Measurements from ENCODE around the gene PYGL.
A peak's percentile ranks its signal among the peaks of the same experiment; 100 is the strongest.
"Not testable (repeated sequence)": the region's sequence is repeated elsewhere in the genome, so short reads cannot be mapped to it uniquely, and the experiment has no call there.

PYGL gene

GRCh38 chr14:50943943-50944646 is at the start of gene PYGL:
PYGL (minus strand) TSS chr14:50944483; CDS start chr14:50944403, 80 bp downstream.
- peak; percentile 30 for DNase-seq

GRCh38 chr14:50985859-50986331 is 41.6 kb upstream of the PYGL start:
- no peak for DNase-seq

DNA sequence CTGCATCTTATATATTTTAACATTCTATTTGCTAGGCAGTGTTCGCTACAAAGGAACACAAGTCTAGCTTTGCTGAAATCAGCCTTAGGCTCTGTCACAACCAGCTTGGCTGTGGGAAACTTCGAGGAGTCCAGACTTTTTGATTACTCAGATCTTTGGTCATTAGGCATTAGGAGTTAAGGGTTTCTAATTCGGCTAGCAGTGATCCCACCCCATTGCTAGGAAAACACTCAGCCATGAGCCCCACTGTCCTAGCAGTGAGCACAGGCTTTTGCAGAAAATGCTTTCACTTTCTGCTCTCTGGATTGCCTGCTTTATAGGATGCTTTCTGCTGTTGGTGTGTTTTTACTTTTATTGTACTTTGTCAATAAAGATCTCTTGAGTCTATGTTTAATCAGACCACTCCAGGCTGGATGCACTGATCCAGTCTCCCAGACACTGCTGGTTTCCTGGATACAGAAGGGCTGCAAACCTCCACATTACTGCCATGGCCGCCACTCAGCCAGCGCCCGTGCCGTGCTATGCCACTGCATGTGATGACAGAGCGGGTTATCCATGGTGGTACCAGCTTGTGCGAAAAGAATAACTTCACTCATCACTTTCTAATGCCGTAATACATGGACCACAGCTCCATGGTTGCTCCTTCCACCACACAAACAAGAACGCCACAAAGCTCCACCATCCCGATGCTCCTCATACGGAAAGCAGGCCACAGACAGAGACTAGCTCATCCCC is 41.0 kb upstream of the PYGL start:
- no peak for DNase-seq

- DNase-seq = no peak
Measured at GRCh38 chr14:50984036-50984710, 39.9 kb upstream of the PYGL start.

DNA sequence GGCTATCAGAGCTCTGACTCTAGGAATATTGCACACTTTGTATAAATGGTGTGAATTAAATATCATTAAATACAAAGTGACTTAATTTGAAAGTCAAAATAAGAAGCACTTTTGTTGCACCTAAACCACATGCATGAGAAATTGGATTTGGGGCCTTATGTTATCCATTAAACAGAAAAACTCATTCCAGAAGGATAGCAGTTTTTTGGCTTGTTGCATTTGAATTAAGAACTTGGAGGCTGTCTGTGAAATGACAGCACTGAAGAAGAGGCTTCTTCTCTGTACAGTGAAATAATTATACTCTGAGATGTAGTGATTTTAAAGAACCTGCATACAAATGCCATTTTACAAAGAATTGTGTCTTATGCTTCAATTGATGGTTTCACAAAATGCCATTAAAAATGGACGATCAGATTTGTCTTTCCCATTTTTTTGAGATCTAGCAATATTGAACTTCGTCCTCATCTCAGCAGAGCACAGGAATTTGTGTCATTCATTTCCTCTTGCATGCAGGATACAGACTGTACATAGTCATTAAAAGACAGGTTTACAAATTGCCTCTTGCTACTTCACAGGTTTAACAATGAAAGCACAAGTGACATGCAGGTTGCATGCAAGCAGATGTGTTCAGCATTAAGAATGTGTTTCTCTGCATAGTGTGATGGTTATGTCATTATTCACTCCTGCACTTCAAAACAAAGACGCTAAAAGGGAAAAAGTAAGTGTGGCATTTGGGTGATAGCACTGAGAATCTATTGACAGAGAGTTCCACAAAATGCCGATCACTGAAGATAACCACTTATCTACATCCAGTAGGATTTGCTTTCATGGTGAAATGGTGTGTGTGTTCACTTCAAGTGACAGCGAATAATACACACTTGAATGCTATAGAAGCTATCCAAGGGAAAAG is 35.9 kb upstream of the PYGL start:
- DNase-seq = no peak

DNA sequence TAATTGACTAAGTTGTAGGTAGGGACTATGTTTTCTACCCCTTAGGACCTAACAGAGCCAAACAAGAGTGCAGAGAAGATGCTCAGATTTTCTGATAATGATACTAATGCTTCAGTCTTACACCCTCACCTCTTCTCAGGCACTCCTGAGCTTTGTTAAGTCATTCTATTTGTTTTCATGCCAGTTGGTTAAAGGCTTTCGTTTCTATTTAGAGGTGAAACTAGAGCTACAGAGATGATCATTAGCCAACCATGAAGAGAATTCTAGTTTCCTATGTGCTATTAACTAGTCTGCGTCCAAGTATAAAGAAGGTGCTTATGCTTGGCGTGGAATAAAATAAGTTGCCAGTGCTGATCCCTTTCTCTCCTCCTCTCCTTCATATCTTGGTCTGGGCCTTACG is 34.6 kb upstream of the PYGL start:
- DNase-seq = no peak

- no peak for DNase-seq
Measured at GRCh38 chr14:50978529-50978871, 34.2 kb upstream of the PYGL start.

DNA sequence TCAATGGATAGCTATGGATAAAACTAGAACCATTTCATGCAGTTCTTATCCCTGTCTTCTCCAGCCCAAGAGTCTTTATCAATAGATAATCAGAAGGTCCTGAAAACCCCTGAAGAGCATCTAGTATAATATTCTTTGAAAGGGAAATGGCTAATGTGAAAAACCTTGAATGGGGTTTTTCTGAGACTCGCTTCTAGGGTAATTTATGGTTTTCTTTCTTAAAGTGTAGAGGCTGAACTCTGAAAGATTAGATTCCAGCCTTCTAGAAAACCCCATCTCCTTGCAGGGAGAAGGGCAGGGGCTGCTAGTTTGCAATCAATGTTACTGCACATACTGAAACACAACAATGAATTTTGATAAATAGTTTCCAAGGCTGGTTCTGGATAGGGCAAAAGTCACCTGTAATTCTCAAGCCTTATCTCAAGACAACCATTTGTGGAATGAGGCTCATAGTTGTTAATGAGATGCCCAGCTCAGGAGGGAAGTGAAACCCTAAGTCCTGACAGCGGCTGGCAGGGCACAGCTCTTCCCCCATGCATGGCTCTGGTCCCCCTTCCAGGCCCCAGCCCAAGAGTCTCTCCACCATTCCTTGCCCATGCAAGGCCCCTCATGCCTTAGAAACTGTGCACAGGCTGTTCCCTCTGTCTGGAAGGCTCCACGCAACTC is 33.7 kb upstream of the PYGL start:
- no peak for DNase-seq

DNA sequence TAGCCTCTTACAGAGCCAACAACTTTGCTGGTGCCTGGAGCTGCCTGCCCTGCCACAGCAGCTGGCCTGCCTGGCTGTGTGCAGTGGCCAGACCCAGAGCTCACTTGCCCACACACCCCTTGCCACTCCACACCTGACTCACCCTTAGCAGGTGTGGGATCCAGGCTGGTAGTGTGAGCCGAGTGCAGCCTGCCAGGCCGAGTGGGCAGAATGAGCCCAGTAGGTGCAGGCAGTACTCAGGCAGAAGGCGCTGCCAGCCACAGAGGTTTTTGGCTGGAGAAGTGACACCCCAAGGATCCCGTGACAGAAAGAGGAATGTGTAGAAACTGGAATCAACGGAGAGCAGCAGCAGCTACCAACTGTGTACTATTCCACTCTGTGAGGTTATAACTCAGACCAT is 29.8 kb upstream of the PYGL start:
- DNase-seq = no peak

- DNase-seq = no peak
Measured at GRCh38 chr14:50972734-50973133, 28.5 kb upstream of the PYGL start.

GRCh38 chr14:50970886-50971781 is 26.9 kb upstream of the PYGL start:
- DNase-seq = no peak

DNA sequence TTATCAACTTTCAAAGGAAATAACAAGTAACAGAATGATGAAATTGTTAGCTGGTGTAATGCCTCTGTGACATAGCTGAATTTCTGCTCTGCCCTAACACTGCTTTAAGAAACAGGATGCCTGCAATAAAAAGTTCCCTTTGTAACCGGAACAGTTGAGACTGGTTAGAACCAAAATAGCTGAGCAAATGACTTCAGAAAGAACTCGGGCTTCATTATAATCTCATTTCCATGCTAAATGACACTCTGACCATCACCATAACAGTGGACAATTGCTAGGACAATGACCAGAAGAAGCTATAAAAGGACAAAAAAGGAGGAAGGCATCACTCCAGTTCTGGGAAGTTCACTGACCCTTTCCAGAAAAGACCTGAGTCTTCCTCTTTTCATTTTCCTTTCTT is 23.5 kb upstream of the PYGL start:
- DNase-seq = no peak

- DNase-seq = no peak
Measured at GRCh38 chr14:50967103-50967502, 22.8 kb upstream of the PYGL start.

- DNase-seq = no peak
Measured at GRCh38 chr14:50964683-50965390, 20.6 kb upstream of the PYGL start.

GRCh38 chr14:50963919-50964318 is 19.6 kb upstream of the PYGL start:
- DNase-seq = no peak

DNA sequence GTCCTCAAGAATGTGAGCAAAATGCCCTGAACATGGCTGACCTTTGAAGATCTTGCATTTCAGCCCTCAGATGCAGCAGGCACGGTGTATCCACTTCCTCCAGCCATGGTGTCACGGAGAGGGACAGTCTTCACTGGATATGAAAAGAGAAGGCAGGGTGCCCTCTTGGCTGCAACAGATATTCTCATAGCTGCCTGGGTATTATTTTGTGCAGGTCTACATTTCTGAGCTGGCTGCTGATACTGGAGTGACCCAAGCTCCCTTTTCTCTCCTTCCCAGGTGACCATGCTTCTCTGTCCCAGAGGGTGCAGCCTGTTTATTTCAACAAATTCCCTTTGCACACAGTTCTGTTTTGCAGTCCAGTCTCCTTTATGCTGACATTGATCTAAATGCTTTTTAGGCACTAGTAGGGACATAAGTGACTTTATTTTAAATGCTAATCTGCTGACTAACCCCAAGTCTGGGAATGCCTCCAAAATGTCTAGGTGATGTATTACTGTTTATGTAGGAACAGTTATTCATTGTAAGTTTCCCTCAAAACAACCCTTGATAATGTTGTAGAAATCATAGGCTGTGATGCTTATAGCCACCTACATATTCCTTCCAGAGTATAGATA is 17.4 kb upstream of the PYGL start:
- no peak for DNase-seq

- no peak for DNase-seq
Measured at GRCh38 chr14:50957296-50957695, 13.0 kb upstream of the PYGL start.

DNA sequence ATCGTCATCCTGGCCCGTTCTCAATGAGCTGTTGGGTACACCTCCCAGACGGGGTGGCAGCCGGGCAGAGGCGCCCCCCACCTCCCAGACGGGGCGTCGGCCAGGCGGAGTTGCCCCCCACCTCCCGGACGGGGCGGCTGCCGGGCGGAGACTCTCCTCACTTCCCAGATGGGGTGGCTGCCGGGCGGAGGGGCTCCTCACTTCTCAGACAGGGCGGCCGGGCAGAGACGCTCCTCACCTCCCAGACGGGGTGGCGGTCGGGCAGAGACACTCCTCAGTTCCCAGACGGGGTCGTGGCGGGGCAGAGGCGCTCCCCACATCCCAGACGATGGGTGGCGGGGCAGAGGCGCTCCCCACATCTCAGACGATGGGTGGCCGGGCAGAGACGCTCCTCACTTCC is 12.1 kb upstream of the PYGL start:
- not testable (repeated sequence) for DNase-seq

GRCh38 chr14:50955373-50956043 is 11.2 kb upstream of the PYGL start:
- no peak for DNase-seq

Data from CD4-positive, alpha-beta T cell treated with Interleukin-6 for 4 hours (primary cell).